Hematopoietic multipotent progenitor cell (in vitro differentiated cells): ENCODE data around the gene SLC22A14. TPM values are rescaled to one million over a fixed set of nuclear protein-coding genes. Genes with fewer than 3 reads are reported as not detected.
A peak's percentile ranks its signal among the peaks of the same experiment; 100 is the strongest.
"Not testable (repeated sequence)": the region's sequence is repeated elsewhere in the genome, so short reads cannot be mapped to it uniquely, and the experiment has no call there.

Experiments
- DNase-seq, 3 donors: peaks; one replicate each; pipeline ENCODE4 v3.0.0-alpha.2; 2011 to 2015; ENCODE audit warnings: low read depth in 2 of 3, low spot score in 2 of 3
- total RNA-seq: library from RNA; depleted of rRNA; stranded (reverse); fragments of >200 nt; gene quantifications from one replicate; pipeline ENCODE4 v1.2.3, GENCODE V29; 2012

Gene SLC22A14, protein sequence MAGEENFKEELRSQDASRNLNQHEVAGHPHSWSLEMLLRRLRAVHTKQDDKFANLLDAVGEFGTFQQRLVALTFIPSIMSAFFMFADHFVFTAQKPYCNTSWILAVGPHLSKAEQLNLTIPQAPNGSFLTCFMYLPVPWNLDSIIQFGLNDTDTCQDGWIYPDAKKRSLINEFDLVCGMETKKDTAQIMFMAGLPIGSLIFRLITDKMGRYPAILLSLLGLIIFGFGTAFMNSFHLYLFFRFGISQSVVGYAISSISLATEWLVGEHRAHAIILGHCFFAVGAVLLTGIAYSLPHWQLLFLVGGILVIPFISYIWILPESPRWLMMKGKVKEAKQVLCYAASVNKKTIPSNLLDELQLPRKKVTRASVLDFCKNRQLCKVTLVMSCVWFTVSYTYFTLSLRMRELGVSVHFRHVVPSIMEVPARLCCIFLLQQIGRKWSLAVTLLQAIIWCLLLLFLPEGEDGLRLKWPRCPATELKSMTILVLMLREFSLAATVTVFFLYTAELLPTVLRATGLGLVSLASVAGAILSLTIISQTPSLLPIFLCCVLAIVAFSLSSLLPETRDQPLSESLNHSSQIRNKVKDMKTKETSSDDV
- under 0.01 TPM for total RNA-seq

DNA sequence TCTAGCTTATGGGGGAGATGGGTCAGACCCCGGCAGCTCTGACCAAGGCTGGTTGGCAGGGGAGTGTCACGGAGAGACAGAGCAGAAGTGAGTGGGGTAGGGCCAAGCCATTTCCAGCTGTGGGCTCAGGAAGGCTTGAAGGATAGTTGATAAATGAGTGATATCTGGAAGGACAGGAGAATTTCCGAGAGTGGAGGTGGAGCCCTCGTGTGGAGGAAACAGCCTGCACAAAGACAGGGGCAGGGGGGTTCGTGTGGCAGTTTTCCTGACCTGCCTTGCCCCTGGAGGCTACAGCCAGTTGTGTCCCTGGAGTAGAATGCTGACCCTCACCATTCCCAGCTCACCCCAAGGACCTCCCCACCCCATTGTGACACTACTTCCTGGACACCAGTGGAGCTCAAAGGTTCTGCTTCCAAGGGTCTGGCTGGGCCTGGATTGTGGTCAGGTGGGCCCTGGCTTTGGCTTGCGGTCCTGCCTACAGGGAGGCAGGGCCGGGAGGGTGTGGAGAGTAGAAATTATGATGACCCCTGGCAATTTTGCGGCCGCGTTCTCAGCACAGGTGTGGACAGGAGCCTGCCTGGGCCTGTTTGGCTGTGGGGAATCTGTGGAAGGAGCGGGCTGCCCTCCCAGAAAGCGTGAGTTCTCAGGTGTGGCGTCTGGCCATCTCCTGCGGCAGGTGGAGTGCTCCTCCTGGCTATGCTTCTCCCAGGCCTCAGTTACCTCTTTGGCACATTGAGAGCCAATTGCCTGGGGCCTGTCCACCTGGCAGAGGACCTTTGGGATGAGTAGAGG lies at the start of gene SLC22A14:
Gene SLC22A14, plus strand, starts transcription at position 400 of the 792 bp plus-strand sequence. CDS start 23,733 bp downstream, outside the sequence.
- no peak for DNase-seq

DNA sequence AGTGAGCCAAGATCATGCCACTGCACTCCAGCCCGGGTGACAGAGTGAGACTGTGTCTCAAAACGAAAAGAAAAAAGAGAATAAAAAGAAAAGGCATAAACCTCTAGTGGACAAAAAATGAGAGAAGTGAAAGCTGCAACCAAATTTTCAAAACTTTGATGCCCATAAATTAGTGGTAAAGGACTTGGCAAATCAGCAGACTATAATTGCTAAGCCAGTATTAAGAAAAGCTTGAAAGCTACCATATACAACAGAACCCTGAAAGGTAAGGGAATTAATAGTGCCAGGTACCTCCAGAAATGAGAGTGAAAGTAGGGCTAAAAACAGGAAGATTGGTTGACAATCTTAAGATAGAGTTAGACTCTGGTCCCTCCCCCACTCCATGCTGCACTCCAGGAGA lies 49.4 kb upstream of the SLC22A14 start:
- DNase-seq, result no peak

DNA sequence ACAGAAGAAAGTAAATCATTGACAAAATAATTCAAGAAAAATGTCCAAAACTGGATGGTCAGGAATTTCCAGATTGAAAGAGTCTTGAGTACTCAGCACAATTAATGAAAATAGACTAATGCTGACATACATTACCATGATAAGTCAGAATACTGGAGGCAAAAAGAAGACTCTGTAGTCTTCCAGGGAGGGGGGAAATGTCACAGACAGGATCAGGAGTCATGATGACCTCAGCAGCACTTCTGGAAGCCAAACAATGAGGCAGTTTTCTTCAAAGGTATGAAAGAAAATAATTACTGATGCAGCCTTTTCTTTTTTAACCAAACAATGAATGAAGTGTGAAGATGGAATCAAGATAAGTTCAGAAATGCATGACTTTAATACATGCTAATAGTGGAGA lies 46.6 kb upstream of the SLC22A14 start:
- no peak for DNase-seq

DNA sequence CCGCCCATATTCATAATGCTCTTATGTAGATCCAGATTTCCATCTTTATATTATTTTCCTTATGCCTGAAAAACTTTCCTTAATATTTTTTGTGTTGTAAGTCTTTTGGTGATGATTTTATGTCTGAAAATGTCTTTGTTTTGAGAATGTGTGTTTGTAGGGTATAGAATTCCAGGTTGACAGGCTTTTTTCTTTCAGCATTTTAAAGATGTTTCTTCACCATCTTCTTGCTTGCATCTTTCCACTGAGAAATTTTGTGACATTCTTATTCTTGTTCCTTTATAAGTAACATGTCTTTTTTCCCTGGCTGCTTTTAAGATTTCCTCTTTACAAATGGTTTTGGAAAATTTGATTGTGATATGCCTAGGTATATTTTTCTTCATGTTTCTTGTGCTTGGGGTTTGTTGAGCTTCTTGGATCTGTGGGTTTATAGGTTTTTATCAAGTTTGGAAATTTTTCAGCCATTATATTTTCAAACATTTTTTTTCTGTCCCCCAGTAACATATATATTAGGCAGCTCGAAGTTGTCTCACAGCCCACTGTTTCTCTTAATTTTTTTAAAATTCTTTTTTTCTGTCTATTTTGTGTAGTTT lies 43.6 kb upstream of the SLC22A14 start:
- peak in 1 of 3 donors; percentile 15 for DNase-seq

DNA sequence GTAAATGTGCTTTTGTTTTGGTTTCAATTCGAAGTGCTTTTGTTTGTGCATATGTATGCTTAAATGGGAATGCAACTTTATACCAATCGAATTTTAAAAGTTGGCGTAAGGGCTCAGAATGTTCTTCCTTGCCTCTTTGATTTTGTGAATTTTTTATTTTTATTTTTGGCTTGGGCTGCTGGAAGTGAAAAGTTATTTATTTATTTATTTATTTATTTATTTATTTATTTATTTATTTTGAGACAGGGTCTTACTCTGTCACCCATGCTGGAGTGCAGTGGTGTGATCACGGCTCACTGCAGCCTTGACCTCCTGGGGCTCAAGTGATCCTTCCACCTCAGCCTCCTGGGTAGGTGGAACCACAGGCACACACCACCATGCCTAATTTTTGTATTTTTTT lies 39.3 kb upstream of the SLC22A14 start:
- not testable (repeated sequence) for DNase-seq

DNA sequence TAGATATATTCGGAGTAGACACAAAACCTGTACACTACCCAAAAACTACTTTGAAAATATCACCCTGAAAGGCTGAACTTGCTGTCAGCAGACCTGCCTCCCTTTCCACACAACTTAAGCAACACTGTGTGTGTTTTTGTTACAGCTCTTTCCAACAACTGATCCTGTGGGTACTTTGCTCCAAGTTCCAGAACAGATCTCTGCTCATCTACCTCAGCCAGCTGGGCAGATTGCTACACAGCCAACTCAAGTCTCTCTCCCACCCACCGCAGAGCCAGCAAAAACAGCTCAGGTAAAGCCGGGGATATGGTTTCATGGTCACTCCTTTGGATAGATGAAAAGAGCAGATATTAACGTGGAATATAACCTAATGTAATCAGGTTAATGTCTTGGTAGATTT lies 36.2 kb upstream of the SLC22A14 start:
- no peak for DNase-seq

DNA sequence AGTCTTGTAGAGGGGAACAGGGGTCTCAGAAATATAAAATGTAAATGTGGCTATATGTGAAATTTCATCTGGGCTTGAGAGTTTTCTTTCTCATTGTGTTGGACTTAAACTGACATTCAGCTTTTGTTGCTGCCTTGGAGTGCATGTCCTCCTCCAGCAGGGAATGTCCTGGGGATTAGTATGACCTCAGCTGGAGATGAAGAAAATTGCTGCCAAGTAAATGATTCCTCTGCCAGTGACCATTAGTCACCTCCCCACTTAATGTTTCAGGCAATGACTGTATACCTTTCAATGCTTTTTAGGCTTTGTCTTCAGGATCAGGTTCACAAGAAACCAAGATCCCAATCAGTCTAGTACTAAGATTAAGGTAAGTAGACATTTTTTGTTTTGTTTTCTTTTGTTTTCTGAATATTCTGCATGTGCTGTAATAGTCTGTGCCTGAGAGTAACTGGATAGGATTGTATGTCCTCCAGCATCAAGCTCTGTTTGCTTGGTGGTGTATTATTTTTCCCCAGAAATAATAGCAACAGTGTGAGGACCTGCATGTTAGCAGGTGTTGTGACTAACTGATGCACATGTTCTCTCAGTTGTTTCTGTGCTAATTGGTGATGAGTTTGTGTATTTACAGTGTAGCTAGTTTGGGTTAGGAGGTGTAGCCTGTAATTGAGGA lies 34.6 kb upstream of the SLC22A14 start:
- DNase-seq, result no peak

DNA sequence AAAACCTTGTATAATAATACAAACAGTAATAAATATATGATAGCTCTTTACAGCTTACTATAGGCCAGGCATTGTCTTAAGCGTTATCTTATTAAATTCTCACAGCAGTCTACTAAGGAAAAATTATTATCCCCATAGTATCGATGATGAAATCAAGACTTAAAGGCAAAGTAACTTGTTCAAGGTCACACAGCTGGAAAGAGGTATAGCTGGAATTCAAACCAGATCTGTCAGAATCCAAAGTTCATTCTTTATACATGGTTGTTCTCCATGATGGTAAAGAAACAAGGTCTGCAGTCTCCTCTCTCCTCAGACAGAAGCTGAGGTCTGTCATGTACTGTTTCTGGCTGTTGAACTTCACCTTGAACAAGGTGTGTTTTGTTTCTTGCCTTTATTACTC lies 31.9 kb upstream of the SLC22A14 start:
- no peak for DNase-seq

DNA sequence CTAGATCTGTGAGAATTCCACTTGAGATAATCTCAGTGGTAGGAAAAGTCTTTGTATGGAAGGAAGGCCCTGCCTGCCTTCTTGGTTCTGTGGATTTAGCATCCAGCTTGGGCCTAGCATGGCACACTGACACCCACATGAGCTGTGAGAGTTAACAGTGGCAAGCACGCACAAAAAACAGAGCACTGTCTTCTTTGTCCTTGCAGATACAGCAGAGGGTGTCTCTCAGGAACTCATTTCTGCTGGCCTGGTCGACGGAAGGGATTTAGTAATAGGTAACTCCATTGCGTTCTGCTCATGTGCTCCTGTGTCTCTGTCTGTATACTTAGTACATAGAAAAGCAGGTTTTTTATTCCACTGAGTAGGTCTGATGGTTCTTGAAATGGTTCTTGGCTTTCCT lies 30.9 kb upstream of the SLC22A14 start:
- DNase-seq, result no peak

DNA sequence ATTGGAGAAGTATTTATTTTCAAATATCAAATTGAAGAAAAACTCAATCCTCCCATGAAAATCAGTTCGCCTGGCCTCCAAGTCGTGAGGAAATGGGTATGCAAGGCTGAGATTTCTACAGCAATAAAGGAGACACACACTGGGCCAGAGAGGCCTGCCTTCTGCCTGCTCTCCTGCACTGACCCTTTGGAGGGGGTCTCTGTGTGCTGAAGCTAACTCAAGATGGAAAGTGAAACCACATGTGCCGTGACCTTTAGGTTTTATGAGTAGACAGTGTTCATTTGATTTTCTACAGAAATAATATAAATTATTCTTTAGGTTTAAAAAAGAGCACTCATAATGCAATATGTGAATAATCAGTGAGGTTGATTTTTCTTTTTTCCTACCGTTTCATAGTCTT lies 28.4 kb upstream of the SLC22A14 start:
- DNase-seq, result no peak

DNA sequence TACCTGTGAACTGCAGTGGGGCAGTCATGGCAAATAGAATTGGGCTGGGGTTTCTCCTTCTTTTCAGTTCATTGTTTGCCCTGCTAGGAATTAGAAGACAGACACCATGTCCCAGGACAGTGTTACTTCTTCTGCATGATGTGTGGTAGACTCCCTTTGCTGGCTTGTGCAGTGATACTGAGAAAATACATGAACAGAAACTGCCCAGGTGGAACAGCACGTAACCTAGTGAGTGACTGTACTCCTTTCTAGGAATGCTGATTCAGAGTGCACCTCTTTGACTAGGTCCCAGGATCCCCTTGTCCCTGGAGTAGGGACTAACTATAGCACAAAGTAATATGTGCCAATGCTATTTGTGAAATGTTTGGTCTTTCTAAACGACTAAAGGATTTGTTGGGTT lies 27.2 kb upstream of the SLC22A14 start:
- no peak for DNase-seq

DNA sequence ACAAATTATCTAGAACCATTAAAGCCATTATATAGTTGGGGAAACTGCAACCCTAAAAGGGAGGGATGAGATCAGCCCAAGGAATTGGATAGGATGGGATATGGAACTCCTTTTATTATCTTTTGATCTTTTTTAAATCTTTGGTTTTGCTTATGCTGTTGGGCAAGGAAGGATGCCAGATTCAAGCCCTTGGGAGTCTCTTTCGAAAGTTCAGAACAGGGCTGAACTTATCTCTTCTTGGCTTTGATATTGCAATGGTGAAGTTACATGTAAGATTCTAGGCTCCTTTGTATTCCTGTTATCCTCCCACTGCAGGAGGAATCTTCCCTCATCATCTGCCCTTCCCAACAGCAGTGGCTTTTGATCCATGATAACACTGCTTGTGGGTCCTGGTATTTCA lies 26.5 kb upstream of the SLC22A14 start:
- DNase-seq, result no peak

DNA sequence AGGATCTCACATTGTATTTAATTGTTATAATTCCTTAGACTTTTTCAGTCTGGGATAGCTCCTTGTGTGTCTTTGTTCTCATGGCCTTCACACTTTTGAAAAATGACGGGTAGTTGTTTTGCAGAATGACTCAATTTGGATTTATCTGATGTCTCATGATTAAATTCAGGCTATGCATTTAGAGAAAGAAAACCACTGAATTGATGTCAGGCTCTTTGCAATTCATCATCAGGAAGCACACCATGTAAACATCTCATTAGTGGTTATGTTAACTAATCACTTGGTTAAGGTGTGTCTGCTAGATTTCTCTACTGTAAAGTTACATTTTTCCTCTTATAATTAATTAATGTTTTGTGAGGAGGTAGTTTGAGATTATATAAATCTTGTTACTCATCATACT lies 24.5 kb upstream of the SLC22A14 start:
- DNase-seq, result peak in 1 of 3 donors; percentile 9

DNA sequence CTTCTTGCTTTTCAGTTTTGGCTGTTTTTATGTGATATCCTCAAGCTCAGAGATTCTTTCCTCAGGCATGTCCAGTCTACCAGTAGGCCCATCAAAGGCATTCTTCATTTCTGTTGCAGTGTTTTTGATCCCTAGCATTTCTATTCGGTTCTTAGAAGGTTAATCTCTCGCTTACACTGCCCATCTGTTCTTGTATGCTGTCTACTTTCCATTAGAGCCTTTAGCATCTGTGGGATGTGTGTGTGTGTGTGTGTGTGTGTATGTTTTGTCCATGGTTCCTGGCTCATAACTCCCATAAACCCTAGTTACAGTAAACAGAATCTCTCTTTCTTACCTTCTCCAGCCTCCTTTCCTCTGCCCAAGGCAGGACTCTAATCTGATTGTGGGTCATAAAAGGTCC lies 21.6 kb upstream of the SLC22A14 start:
- DNase-seq, result no peak

DNA sequence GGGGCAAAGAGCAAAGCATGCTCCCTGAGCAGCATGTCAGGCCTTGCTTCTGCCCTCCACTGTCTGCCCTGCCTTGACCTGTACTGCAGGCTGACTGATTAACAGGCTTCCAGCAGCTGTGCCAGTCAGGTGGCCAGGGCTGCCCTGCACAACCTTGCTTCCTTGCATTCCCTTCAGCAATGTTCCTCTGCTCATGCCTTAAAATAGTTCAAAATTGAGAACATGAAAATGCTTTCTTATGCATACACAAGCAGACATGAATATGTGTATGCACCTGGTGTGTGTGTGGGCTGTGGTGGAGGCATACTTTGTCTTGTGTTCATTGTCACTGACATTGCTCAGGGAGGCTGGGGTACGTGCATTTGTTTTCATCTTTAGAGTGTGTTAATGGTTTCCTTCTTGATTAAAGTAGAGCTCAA lies 17.7 kb upstream of the SLC22A14 start:
- DNase-seq, result no peak

DNA sequence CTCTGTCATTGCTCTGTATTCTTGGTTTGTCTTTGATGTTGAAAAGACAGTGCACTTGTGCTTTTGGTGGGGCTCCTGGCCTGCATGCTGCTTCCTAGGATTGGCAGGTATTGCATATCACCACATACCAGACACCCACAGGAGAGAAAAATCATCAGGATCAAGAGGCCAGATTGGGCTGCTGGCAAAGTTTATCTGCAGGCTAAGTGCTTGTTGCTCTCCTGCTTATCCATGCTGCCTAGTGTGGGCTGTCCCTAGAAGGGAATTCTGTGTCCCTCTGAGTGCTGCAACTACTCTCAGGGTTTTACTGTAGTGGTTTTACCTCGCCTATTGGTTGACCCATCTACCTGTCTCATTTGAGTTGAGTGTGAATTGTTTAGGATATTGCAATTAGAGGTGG lies 17.3 kb upstream of the SLC22A14 start:
- no peak for DNase-seq

DNA sequence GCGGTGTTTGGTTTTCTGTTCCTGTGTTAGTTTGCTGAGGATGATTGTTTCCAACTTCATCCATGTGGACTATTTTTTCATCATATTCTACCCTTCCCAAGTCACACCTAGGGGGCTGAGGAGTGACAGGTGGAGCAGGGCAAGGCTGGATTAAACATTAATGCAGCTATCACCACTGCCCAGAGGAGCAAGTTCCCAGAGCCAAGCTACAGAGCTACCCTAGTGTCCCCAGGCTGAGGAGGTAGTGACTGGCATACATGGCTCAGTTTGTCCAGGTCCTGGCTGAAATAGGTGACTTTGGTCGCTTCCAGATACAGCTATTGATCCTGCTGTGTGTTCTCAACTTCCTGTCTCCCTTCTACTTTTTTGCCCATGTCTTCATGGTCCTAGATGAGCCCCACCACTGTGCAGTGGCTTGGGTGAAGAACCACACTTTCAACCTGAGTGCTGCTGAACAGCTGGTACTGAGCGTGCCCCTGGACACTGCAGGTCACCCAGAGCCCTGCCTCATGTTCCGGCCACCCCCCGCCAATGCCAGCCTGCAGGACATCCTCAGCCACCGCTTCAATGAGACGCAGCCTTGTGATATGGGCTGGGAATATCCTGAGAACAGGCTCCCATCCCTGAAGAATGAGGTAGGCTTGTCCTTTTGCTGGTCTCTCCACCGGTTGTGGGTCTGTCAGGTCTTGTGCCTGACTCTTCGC lies 16.3 kb upstream of the SLC22A14 start, which contains the start of gene SLC22A13:
Gene SLC22A13, plus strand, starts transcription at position 209 of the 704 bp plus-strand sequence. Its CDS starts 49 bp downstream, at position 258.
- DNase-seq, result no peak

DNA sequence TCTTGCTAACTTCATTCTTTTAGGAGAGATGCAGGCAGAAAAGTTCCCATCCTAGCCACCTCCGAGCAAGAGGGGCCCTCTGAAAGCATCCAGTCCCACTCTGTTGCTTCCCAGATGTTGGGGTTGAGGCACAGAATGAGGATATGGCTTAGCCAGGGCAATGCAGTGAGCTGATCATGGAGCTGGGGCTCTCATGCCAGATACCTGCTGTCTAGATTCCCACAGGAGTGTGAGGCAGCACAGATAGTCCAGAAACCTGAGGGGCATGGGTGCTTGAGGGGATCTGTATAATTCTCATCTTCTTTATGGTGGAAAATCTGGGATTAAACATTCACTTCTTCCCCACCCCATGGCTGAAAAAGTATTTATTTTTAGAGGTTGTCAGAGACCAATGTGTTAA lies 15.3 kb upstream of the SLC22A14 start:
- no peak for DNase-seq

DNA sequence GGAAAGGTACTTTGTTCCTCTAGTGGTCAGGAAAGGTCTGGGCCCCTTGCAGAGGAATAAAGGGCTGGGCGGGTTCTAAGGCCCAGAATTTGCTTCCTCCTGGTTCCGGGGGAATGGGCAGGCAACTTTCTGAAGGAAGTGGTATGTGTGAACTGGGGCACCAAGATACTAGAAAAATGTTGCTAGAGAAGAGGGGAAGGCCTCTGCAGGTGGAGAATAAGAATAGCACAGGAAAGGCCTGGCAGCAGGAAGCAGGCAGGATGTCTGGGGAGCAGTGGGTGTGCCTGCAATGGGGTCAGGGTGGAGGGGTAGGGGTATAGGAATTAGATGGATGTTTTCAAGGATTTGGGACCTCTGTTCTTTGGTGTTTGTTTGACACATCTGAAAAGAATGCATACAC lies 14.4 kb upstream of the SLC22A14 start:
- peak in 1 of 3 donors; percentile 49 for DNase-seq

DNA sequence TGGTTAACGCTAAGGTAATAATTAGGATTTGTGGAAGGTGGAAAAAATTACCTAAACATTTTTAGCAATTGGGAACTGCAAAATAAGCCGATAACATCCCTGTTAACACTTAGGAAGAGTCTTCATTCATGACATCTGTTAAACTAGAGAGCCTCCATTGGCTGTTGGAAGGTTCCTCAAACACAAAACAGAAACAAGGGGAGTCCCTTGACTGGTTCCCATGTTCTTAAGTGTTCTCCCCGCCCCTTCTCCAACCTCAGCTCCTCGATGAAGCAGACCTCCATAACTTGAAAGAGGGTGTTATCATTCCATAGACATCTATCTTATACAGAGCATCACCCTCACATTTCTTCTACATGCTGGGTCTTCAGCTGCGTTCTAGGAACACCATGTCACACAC lies 14.0 kb upstream of the SLC22A14 start:
- peak in 1 of 3 donors; percentile 49 for DNase-seq
